ENCODE results near the gene LRRC52. TPM values are rescaled to one million over a fixed set of nuclear protein-coding genes. Genes with fewer than 3 reads are reported as not detected.

Gene LRRC52
- total and polyA plus RNA-seq, 9 of the 15 experiments (the other 6 are each of a cell fraction or from before 2014, with no cell fraction given), result not detected

Other genes starting within 250 kb of the LRRC52 start
- gene LMX1A, start 187.3 kb upstream of the LRRC52 start, total RNA-seq (2014; rRNA removed), result not detected in 2 replicates
- gene LMX1A, start 187.3 kb upstream of the LRRC52 start, total RNA-seq (2014; rRNA removed; fragmentation: Illumina TruSeq; extraction: Trizol), result not detected in 2 replicates
- gene LMX1A, start 187.3 kb upstream of the LRRC52 start, total RNA-seq (2015; rRNA removed; fragmentation: Illumina TruSeq; extraction: Trizol), result not detected in 2 replicates
- gene LMX1A, start 187.3 kb upstream of the LRRC52 start, total RNA-seq (2021), result not detected in 2 replicates
- gene LMX1A, start 187.3 kb upstream of the LRRC52 start, polyA plus RNA-seq (2011; rRNA removed), result not detected in 2 replicates
- not detected in 2 replicates for gene LMX1A, start 187.3 kb upstream of the LRRC52 start, polyA plus RNA-seq (2014; fragmentation: Illumina TruSeq; extraction: Trizol)
- gene LMX1A, start 187.3 kb upstream of the LRRC52 start, polyA plus RNA-seq (2014; fragmentation: Nextera tagmentation; extraction: Ambion mirVana), result not detected
- gene LMX1A, start 187.3 kb upstream of the LRRC52 start, polyA plus RNA-seq (2014; rRNA removed), result not detected in 2 replicates
- gene RXRG, start 98.9 kb upstream of the LRRC52 start, total RNA-seq (2014; rRNA removed), result not detected in 2 replicates
- gene RXRG, start 98.9 kb upstream of the LRRC52 start, total RNA-seq (2014; rRNA removed; fragmentation: Illumina TruSeq; extraction: Trizol), result not detected in 2 replicates
- not detected in 2 replicates for gene RXRG, start 98.9 kb upstream of the LRRC52 start, total RNA-seq (2015; rRNA removed; fragmentation: Illumina TruSeq; extraction: Trizol)
- not detected in 2 replicates for gene RXRG, start 98.9 kb upstream of the LRRC52 start, total RNA-seq (2021)
- gene RXRG, start 98.9 kb upstream of the LRRC52 start, polyA plus RNA-seq (2011; rRNA removed), result not detected in 2 replicates
- gene RXRG, start 98.9 kb upstream of the LRRC52 start, polyA plus RNA-seq (2014; fragmentation: Illumina TruSeq; extraction: Trizol), result not detected in 2 replicates
- not detected for gene RXRG, start 98.9 kb upstream of the LRRC52 start, polyA plus RNA-seq (2014; fragmentation: Nextera tagmentation; extraction: Ambion mirVana)
- not detected in 2 replicates for gene RXRG, start 98.9 kb upstream of the LRRC52 start, polyA plus RNA-seq (2014; rRNA removed)
- gene MGST3, start 87.2 kb downstream of the LRRC52 start, total RNA-seq (2014; rRNA removed), result 69.9 and 70.7 TPM in 2 replicates
- gene MGST3, start 87.2 kb downstream of the LRRC52 start, total RNA-seq (2014; rRNA removed; fragmentation: Illumina TruSeq; extraction: Trizol), result 92.8 and 95.1 TPM in 2 replicates
- 99.5 and 105 TPM in 2 replicates for gene MGST3, start 87.2 kb downstream of the LRRC52 start, total RNA-seq (2015; rRNA removed; fragmentation: Illumina TruSeq; extraction: Trizol)
- gene MGST3, start 87.2 kb downstream of the LRRC52 start, total RNA-seq (2021), result 77.0 and 82.0 TPM in 2 replicates
- gene MGST3, start 87.2 kb downstream of the LRRC52 start, polyA plus RNA-seq (2011; rRNA removed), result 109 and 112 TPM in 2 replicates
- 82.0 and 98.7 TPM in 2 replicates for gene MGST3, start 87.2 kb downstream of the LRRC52 start, polyA plus RNA-seq (2014; fragmentation: Illumina TruSeq; extraction: Trizol)
- 100 to 1,000 TPM; 255 to 287 TPM for gene MGST3, start 87.2 kb downstream of the LRRC52 start, polyA plus RNA-seq (2014; fragmentation: Nextera tagmentation; extraction: Ambion mirVana)
- gene MGST3, start 87.2 kb downstream of the LRRC52 start, polyA plus RNA-seq (2014; rRNA removed), result 121 and 157 TPM in 2 replicates
- gene ALDH9A1, start 154.6 kb downstream of the LRRC52 start, total RNA-seq (2014; rRNA removed), result 29.7 and 46.4 TPM in 2 replicates
- gene ALDH9A1, start 154.6 kb downstream of the LRRC52 start, total RNA-seq (2014; rRNA removed; fragmentation: Illumina TruSeq; extraction: Trizol), result 38.6 and 43.3 TPM in 2 replicates
- gene ALDH9A1, start 154.6 kb downstream of the LRRC52 start, total RNA-seq (2015; rRNA removed; fragmentation: Illumina TruSeq; extraction: Trizol), result 38.1 and 39.2 TPM in 2 replicates
- 36.7 and 40.5 TPM in 2 replicates for gene ALDH9A1, start 154.6 kb downstream of the LRRC52 start, total RNA-seq (2021)
- gene ALDH9A1, start 154.6 kb downstream of the LRRC52 start, polyA plus RNA-seq (2011; rRNA removed), result 42.6 and 54.3 TPM in 2 replicates
- 40.5 and 42.6 TPM in 2 replicates for gene ALDH9A1, start 154.6 kb downstream of the LRRC52 start, polyA plus RNA-seq (2014; fragmentation: Illumina TruSeq; extraction: Trizol)
- gene ALDH9A1, start 154.6 kb downstream of the LRRC52 start, polyA plus RNA-seq (2014; fragmentation: Nextera tagmentation; extraction: Ambion mirVana), result 10 to 100 TPM; 26.5 to 35.0 TPM
- gene ALDH9A1, start 154.6 kb downstream of the LRRC52 start, polyA plus RNA-seq (2014; rRNA removed), result 31.0 and 32.7 TPM in 2 replicates
- 69.3 and 92.7 TPM in 2 replicates for gene TMCO1, start 224.9 kb downstream of the LRRC52 start, total RNA-seq (2014; rRNA removed)
- gene TMCO1, start 224.9 kb downstream of the LRRC52 start, total RNA-seq (2014; rRNA removed; fragmentation: Illumina TruSeq; extraction: Trizol), result 175 and 184 TPM in 2 replicates
- 151 and 166 TPM in 2 replicates for gene TMCO1, start 224.9 kb downstream of the LRRC52 start, total RNA-seq (2015; rRNA removed; fragmentation: Illumina TruSeq; extraction: Trizol)
- gene TMCO1, start 224.9 kb downstream of the LRRC52 start, total RNA-seq (2021), result 142 and 163 TPM in 2 replicates
- 230 and 276 TPM in 2 replicates for gene TMCO1, start 224.9 kb downstream of the LRRC52 start, polyA plus RNA-seq (2011; rRNA removed)
- 184 and 213 TPM in 2 replicates for gene TMCO1, start 224.9 kb downstream of the LRRC52 start, polyA plus RNA-seq (2014; fragmentation: Illumina TruSeq; extraction: Trizol)
- 100 to 1,000 TPM; 412 to 561 TPM for gene TMCO1, start 224.9 kb downstream of the LRRC52 start, polyA plus RNA-seq (2014; fragmentation: Nextera tagmentation; extraction: Ambion mirVana)
- gene TMCO1, start 224.9 kb downstream of the LRRC52 start, polyA plus RNA-seq (2014; rRNA removed), result 123 and 126 TPM in 2 replicates